ENCODE data around the gene EXOSC10. TPM values are rescaled to one million over a fixed set of nuclear protein-coding genes. Genes with fewer than 3 reads are reported as not detected.
"Not testable (repeated sequence)": the region's sequence is repeated elsewhere in the genome, so short reads cannot be mapped to it uniquely, and the experiment has no call there.

EXOSC10 gene
- total RNA-seq, 6 donors from 2014 or later = 45.2 to 173 (median 55.9) TPM

GRCh38 chr1:11100149-11100493, 452 bp upstream of the EXOSC10 start:
- Histone ChIP-seq H3K27me3 (no peaks in the 10 kb centered on the region), H3K9me3 (no peaks in the 10 kb centered on the region), H3K36me3 (peaks cover 0 to 25% (median 23%) of the 10 kb centered on the region in 4 donors), H3K4me3 (peak overlapping the region; percentile 95 to 100 (median 100)), H3K27ac (peak overlapping the region; percentile 80 to 92 (median 89)), H3K4me1 (peaks cover 10 to 16% (median 14%) of the 10 kb centered on the region in 4 donors)
- ATAC-seq (ENCODE audit: low FRiP score in 2 of 2) (no peak), DNase-seq (no peak)
- TF ChIP-seq CTCF (IDR thresholded peaks at IDR 0.05) (no peak), EP300 (IDR thresholded peaks at IDR 0.05) (no peak), POLR2AphosphoS5 (IDR thresholded peaks at IDR 0.05) (no peak), POLR2A (IDR thresholded peaks at IDR 0.05) (no peak)
- 37 to 52% methylated on average over 13 of the region's 13 CpGs for WGBS, 2 donors

DNA sequence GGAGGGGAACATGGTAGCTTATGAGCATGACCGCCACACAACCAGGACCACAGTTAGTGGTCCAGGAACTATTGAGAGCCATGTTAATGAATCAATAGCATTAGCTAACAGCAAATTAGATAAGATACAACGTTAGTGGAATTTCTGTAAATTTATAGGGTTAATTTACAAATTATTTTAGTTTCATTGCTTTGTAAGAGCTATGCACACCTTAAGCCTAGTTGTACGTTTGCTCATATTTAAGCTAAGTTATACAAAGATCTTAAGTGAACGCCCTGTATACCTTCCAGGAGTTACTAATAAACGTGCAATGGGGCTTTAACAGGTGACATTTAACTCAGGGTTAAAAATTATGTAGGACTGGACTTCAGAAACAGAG, 749 bp downstream of the EXOSC10 start:
- Histone ChIP-seq H3K4me3 (peak overlapping the region; percentile 95 to 100 (median 100)), H3K4me1 (peaks cover 10 to 16% (median 14%) of the 10 kb centered on the region in 4 donors), H3K27ac (peak overlapping the region; percentile 80 to 92 (median 89)), H3K36me3 (peaks cover 8 to 37% (median 35%) of the 10 kb centered on the region in 4 donors), H3K27me3 (no peaks in the 10 kb centered on the region), H3K9me3 (no peaks in the 10 kb centered on the region)
- DNase-seq (no peak), ATAC-seq (ENCODE audit: low FRiP score in 2 of 2) (no peak)
- WGBS, 2 donors = 16 to 18% methylated on average over 5 of the region's 5 CpGs
- TF ChIP-seq CTCF (IDR thresholded peaks at IDR 0.05) (no peak), POLR2A (IDR thresholded peaks at IDR 0.05) (no peak), POLR2AphosphoS5 (IDR thresholded peaks at IDR 0.05) (no peak), EP300 (IDR thresholded peaks at IDR 0.05) (no peak)

DNA sequence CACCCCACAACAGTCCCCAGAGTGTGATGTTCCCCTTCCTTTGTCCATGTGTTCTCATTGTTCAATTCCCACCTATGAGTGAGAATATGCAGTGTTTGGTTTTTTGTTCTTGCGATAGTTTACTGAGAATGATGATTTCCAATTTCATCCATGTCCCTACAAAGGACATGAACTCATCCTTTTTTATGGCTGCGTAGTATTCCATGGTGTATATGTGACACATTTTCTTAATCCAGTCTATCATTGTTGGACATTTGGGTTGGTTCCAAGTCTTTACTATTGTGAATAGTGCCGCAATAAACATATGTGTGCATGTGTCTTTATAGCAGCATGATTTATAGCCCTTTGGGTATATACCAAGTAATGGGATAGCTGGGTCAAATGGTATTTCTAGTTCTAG, 15.9 kb downstream of the EXOSC10 start:
- peaks cover 29 to 67% (median 63%) of the 10 kb centered on the region in 4 donors for H3K36me3 ChIP-seq
- not testable (repeated sequence) for ATAC-seq (ENCODE audit: low FRiP score in 2 of 2); H3K27ac ChIP-seq; H3K9me3 ChIP-seq; H3K4me3 ChIP-seq; H3K27me3 ChIP-seq; H3K4me1 ChIP-seq; DNase-seq
- 89 to 91% methylated on average over 3 of the region's 3 CpGs for WGBS, 2 donors

DNA sequence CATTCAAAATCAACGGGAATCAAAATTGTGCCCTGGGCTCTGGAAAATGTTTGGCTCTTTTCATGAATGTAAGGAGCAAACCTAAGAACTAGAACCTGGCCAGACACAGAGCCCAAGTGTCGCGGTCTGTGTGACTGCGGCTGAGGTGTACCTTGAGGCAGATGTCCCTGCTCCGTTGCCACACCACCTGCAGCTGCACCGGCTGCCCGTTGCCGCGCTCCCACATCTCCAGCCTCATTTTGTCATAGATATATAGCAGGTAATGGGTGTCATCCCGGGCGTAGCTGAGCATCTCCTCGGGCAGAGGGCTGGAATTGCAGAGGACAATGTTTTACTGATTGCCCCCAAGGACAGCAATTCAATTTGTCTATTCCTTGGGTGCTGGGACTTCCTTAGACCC, 18.7 kb downstream of the EXOSC10 start:
- Histone ChIP-seq H3K4me3 (no peak overlapping the region), H3K4me1 (no peaks in the 10 kb centered on the region), H3K27ac (no peak overlapping the region), H3K36me3 (peaks cover 11 to 73% (median 65%) of the 10 kb centered on the region in 4 donors), H3K27me3 (no peaks in the 10 kb centered on the region), H3K9me3 (no peaks in the 10 kb centered on the region)
- no peak for TF ChIP-seq CTCF (IDR thresholded peaks at IDR 0.05)
- TF ChIP-seq POLR2AphosphoS5 (IDR thresholded peaks at IDR 0.05) = no peak
- no peak for TF ChIP-seq POLR2A (IDR thresholded peaks at IDR 0.05)
- TF ChIP-seq EP300 (IDR thresholded peaks at IDR 0.05) = no peak
- no peak for ATAC-seq (ENCODE audit: low FRiP score in 2 of 2)
- WGBS, 2 donors = 90% methylated on average over 12 of the region's 12 CpGs
- DNase-seq = no peak

- Histone ChIP-seq H3K4me3 (no peak overlapping the region), H3K27me3 (no peaks in the 10 kb centered on the region), H3K27ac (no peak overlapping the region), H3K36me3 (peaks cover 28 to 96% (median 87%) of the 10 kb centered on the region in 4 donors), H3K9me3 (no peaks in the 10 kb centered on the region), H3K4me1 (no peaks in the 10 kb centered on the region)
- TF ChIP-seq CTCF (IDR thresholded peaks at IDR 0.05) (no peak), POLR2AphosphoS5 (IDR thresholded peaks at IDR 0.05) (no peak)
- no peak for DNase-seq
- WGBS, 2 donors = 95 to 98% methylated on average over 2 of the region's 2 CpGs
- no peak for ATAC-seq (ENCODE audit: low FRiP score in 2 of 2)
Observed at GRCh38 chr1:11078631-11079030, 21.0 kb downstream of the EXOSC10 start.

DNA sequence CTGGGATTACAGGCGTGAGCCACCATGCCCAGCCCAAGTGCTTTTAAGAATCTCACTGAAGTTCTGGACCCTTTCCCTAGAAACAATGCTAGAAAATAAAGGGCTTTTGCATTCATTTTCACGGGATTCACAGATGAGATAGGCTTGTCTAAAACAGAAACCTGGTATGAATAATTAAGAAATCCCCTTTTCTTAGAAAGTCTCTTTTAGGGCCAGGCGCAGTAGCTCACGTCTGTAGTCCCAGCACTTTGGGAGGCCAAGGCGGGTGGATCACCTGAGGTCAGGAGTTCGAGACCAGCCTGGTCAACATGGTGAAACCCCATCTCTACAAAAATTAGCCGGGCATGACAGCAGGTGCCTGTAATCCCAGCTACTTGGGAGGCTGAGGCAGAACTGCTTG, 26.3 kb downstream of the EXOSC10 start:
- not testable (repeated sequence) for DNase-seq; H3K27ac ChIP-seq; H3K4me3 ChIP-seq; ATAC-seq (ENCODE audit: low FRiP score in 2 of 2); H3K9me3 ChIP-seq; H3K4me1 ChIP-seq; H3K27me3 ChIP-seq
- 93 to 94% methylated on average over 7 of the region's 7 CpGs for WGBS, 2 donors
- peaks cover 34 to 98% (median 89%) of the 10 kb centered on the region in 4 donors for H3K36me3 ChIP-seq
